Caco-2 (cell line): ENCODE measurements around the gene PSD4. TPM values are rescaled to one million over a fixed set of nuclear protein-coding genes. Genes with fewer than 3 reads are reported as not detected.

ENCODE experiments used
- BruUV-seq: library from RNA; stranded (reverse); fragments of 400-500 nt; replicated peaks from 2 replicates; lab custom pipeline; 2021; lab: Mats Ljungman, UMichigan
- CTCF ChIA-PET: fragments of 300-600 bp; sonication (Branson Sonifier 250); formaldehyde crosslinking; loops from one replicate; lab custom pipeline; 2022; ENCODE audit warnings: antibody characterized with exemption; lab: Charles Lee
- POLR2A ChIA-PET: fragments of 300-600 bp; sonication (Branson Sonifier 250); formaldehyde crosslinking; loops from one replicate; lab custom pipeline; 2022; ENCODE audit warnings: antibody characterized with exemption; lab: Charles Lee
- DNase-seq, 2 experiments: peaks; one replicate each; pipeline versions ENCODE4 v3.0.0 to v3.0.0-alpha.2; 2020 to 2022
- H3K27me3 ChIP-seq: replicated peaks from 2 replicates; pipeline ENCODE4 v1.6.0; 2011; ENCODE audit warnings: low read length; ENCODE audit not compliant: control insufficient read depth, insufficient read depth
- H3K36me3 ChIP-seq: 2 replicates; pipeline ENCODE4 v1.5.1; 2011; ENCODE audit warnings: low read length; ENCODE audit not compliant: control insufficient read depth, insufficient read depth
- H3K4me1 ChIP-seq: fragments of 250-450 bp; sonication (Bioruptor Pico); 2 replicates; pipeline ENCODE4 v1.5.1; 2020; ENCODE audit warnings: mild to moderate bottlenecking
- H3K4me3 ChIP-seq: 2 replicates; pipeline ENCODE4 v1.5.1; 2011; ENCODE audit warnings: low read depth, mild to moderate bottlenecking, control low read depth, low read length
- H3K9me3 ChIP-seq: fragments of 250-450 bp; sonication (Bioruptor Pico); 2 replicates; pipeline ENCODE4 v1.5.1; 2020; ENCODE audit warnings: mild to moderate bottlenecking, moderate library complexity
- H3K27ac Mint-ChIP-seq: one replicate; pipeline ENCODE4 v1.8.0; 2022; ENCODE audit warnings: mixed read lengths; ENCODE audit not compliant: unreplicated experiment
- H3K27me3 Mint-ChIP-seq: one replicate; pipeline ENCODE4 v1.8.0; 2022; ENCODE audit warnings: mixed read lengths; ENCODE audit not compliant: insufficient read depth, unreplicated experiment
- H3K36me3 Mint-ChIP-seq: one replicate; pipeline ENCODE4 v1.8.0; 2022; ENCODE audit warnings: mild to moderate bottlenecking, mixed read lengths; ENCODE audit not compliant: insufficient read depth, unreplicated experiment
- H3K4me1 Mint-ChIP-seq: one replicate; pipeline ENCODE4 v1.8.0; 2022; ENCODE audit warnings: low read depth, mixed read lengths; ENCODE audit not compliant: unreplicated experiment
- H3K4me3 Mint-ChIP-seq: one replicate; pipeline ENCODE4 v1.8.0; 2022; ENCODE audit warnings: mild to moderate bottlenecking, moderate library complexity, mixed read lengths; ENCODE audit not compliant: unreplicated experiment
- H3K9me3 Mint-ChIP-seq: one replicate; pipeline ENCODE4 v1.8.0; 2022; ENCODE audit warnings: mixed read lengths; ENCODE audit not compliant: unreplicated experiment
- intact Hi-C: fragments of 100-400 bp; cut with micrococcal nuclease; formaldehyde crosslinking; loops from one replicate; pipeline ENCODE4 v1.10.0; 2022; ENCODE audit not compliant: unreplicated experiment
- total RNA-seq: library from RNA; stranded (reverse); gene quantifications from 2 replicates; pipeline ENCODE4 v1.2.3, GENCODE V29; 2022
- TF ChIP-seq, protein P1 (sequence below), 2 experiments: fragments of 200-600 bp in 1 of 2; IDR thresholded peaks; 1 replicate in 1 of 2; 2 replicates in 1 of 2; pipeline versions ENCODE4 v1.5.1 to v1.8.0; 2011 to 2022; ENCODE audit warnings: antibody characterized with exemption in 1 of 2, control low read depth in 1 of 2, inconsistent platforms in 1 of 2, low read depth in 1 of 2, low read length in 1 of 2, mild to moderate bottlenecking in 1 of 2, moderate library complexity in 1 of 2; ENCODE audit not compliant: insufficient read depth in 1 of 2, severe bottlenecking in 1 of 2, unreplicated experiment in 1 of 2

PSD4 gene
- total RNA-seq, 1 experiment from 2014 or later: 18.7 TPM

DNA sequence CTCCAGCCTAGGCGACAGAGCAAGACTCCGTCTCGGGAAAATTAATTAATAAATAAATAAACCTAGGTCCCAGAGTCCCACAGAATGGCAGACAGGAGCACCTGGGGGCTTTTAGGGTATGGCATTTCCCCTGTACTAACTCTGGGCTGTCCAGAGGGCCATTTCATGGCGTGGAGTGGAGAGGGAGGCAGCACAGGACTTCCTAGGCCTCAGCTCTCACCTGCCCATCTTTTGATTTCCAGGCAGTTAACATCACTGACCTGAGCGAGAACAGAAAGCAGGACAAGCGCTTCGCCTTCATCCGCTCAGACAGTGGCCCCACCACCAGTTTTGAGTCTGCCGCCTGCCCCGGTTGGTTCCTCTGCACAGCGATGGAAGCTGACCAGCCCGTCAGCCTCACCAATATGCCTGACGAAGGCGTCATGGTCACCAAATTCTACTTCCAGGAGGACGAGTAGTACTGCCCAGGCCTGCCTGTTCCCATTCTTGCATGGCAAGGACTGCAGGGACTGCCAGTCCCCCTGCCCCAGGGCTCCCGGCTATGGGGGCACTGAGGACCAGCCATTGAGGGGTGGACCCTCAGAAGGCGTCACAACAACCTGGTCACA, 41.3 kb upstream of the PSD4 start:
- Mint-ChIP-seq H3K36me3 (no peaks in the 10 kb centered on the region), H3K27ac (no peak overlapping the region)
- TF ChIP-seq, protein P1, sequence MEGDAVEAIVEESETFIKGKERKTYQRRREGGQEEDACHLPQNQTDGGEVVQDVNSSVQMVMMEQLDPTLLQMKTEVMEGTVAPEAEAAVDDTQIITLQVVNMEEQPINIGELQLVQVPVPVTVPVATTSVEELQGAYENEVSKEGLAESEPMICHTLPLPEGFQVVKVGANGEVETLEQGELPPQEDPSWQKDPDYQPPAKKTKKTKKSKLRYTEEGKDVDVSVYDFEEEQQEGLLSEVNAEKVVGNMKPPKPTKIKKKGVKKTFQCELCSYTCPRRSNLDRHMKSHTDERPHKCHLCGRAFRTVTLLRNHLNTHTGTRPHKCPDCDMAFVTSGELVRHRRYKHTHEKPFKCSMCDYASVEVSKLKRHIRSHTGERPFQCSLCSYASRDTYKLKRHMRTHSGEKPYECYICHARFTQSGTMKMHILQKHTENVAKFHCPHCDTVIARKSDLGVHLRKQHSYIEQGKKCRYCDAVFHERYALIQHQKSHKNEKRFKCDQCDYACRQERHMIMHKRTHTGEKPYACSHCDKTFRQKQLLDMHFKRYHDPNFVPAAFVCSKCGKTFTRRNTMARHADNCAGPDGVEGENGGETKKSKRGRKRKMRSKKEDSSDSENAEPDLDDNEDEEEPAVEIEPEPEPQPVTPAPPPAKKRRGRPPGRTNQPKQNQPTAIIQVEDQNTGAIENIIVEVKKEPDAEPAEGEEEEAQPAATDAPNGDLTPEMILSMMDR (IDR thresholded peaks at IDR 0.05; ENCODE audit: insufficient read depth in 1 of 2, low read depth in 1 of 2, low read length in 1 of 2, severe bottlenecking in 1 of 2, unreplicated experiment in 1 of 2): no peak

DNA sequence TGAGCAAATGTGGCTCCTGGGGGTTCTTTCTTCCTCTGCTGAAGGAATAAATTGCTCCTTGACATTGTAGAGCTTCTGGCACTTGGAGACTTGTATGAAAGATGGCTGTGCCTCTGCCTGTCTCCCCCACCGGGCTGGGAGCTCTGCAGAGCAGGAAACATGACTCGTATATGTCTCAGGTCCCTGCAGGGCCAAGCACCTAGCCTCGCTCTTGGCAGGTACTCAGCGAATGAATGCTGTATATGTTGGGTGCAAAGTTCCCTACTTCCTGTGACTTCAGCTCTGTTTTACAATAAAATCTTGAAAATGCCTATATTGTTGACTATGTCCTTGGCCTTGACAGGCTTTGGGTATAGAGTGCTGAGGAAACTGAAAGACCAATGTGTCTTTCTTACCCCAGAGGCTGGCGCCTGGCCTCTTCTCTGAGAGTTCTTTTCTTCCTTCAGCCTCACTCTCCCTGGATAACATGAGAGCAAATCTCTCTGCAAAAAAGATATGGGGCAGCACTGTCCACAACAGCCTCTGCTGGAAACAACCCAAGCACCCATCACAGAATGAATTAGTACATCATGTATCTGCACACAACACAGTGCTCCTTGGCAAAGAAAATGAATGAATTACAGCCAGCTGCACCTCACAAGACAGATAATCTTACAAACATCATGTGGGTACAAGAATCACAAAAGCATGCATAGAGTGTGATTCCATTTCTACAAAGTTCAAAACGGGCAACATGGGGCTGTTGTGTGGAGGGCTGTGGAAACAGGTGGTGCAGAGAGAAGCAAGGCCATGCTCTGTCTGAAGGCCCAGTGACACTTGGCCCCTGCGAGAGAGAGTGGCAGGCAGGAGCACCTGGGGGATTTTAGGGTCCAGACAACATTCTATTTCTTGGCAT, 39.8 kb upstream of the PSD4 start:
- intact Hi-C loops: no loop called here
- Histone ChIP-seq H3K36me3 (no peaks in the 10 kb centered on the region), H3K9me3 (no peaks in the 10 kb centered on the region), H3K4me3 (no peak overlapping the region), H3K4me1 (peaks cover 4% of the 10 kb centered on the region), H3K27me3 (no peaks in the 10 kb centered on the region)
- no TSS peak for BruUV-seq
- Mint-ChIP-seq H3K9me3 (no peaks in the 10 kb centered on the region), H3K36me3 (no peaks in the 10 kb centered on the region), H3K4me1 (peaks cover 3% of the 10 kb centered on the region), H3K27me3 (no peaks in the 10 kb centered on the region), H3K27ac (no peak overlapping the region), H3K4me3 (no peak overlapping the region)
- ChIA-PET POLR2A (no interaction called here), CTCF (interaction anchor here (0.5 to 1.5 kb wide), 3 partner anchors 46 to 210 kb away, joined by 3 to 4 read pairs (median 3); no protein-coding TSS in a partner anchor)
- DNase-seq: no peak
- TF ChIP-seq, protein P1 (IDR thresholded peaks at IDR 0.05; ENCODE audit: insufficient read depth in 1 of 2, low read depth in 1 of 2, low read length in 1 of 2, severe bottlenecking in 1 of 2, unreplicated experiment in 1 of 2): no peak

More for the DNA sequence above, 41.3 kb upstream of the PSD4 start:
- H3K9me3 ChIP-seq: no peaks in the 10 kb centered on the region
- BruUV-seq: no TSS peak
- CTCF ChIA-PET: interaction anchor here (1.0 kb wide), 1 partner anchor 52 kb away, joined by 3 read pairs; no protein-coding TSS in a partner anchor
- Mint-ChIP-seq H3K4me3 (no peak overlapping the region), H3K9me3 (no peaks in the 10 kb centered on the region), H3K4me1 (peaks cover under 1% of the 10 kb centered on the region), H3K27me3 (no peaks in the 10 kb centered on the region)
- intact Hi-C loops: no loop called here
- H3K27me3 ChIP-seq: no peaks in the 10 kb centered on the region
- POLR2A ChIA-PET: no interaction called here
- H3K4me1 ChIP-seq: no peaks in the 10 kb centered on the region
- no peak for DNase-seq
- no peak overlapping the region for H3K4me3 ChIP-seq
- no peaks in the 10 kb centered on the region for H3K36me3 ChIP-seq

DNA sequence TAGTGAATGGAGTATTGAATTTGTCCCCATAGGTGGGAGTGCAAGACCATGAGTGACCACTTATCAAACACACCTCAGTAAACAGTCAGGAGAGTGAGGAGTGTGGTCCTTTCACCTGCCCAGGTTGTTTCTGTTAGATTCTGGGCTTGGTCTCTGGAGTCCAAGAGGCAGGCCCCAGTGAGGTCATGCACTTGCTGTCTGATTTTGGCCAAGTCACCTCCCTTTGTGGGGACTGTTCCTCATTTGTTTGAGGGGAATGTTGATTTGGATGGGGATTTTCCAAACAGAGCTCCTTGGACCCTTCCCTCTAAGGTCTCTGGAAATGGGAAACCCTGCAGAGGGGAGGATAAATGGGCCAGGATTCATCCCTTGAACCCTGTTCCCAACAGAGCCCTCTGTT, 39.1 kb upstream of the PSD4 start:
- Mint-ChIP-seq H3K27ac (no peak overlapping the region), H3K27me3 (no peaks in the 10 kb centered on the region), H3K36me3 (no peaks in the 10 kb centered on the region), H3K4me3 (no peak overlapping the region), H3K9me3 (no peaks in the 10 kb centered on the region), H3K4me1 (peaks cover 11% of the 10 kb centered on the region)
- Histone ChIP-seq H3K9me3 (no peaks in the 10 kb centered on the region), H3K27me3 (no peaks in the 10 kb centered on the region), H3K4me1 (peaks cover 12% of the 10 kb centered on the region), H3K4me3 (no peak overlapping the region), H3K36me3 (no peaks in the 10 kb centered on the region)
- BruUV-seq: no TSS peak
- ChIA-PET POLR2A (no interaction called here), CTCF (interaction anchor here (0.6 to 1.5 kb wide), 5 partner anchors 61 to 236 kb away, joined by 3 to 4 read pairs (median 3); no protein-coding TSS in a partner anchor)
- TF ChIP-seq, protein P1 (IDR thresholded peaks at IDR 0.05; ENCODE audit: insufficient read depth in 1 of 2, low read depth in 1 of 2, low read length in 1 of 2, severe bottlenecking in 1 of 2, unreplicated experiment in 1 of 2): no peak
- intact Hi-C loops: loop anchor here (5.0 kb wide), 1 partner anchor 113 kb away; no protein-coding TSS in a partner anchor
- DNase-seq: no peak
